Brain microvascular endothelial cell (primary cell): ENCODE data around the gene LYST.
A peak's percentile ranks its signal among the peaks of the same experiment; 100 is the strongest.

Experiments
- DNase-seq: peaks from one replicate; pipeline ENCODE4 v3.0.0-alpha.2; 2020
- H3K27ac ChIP-seq: fragments of 250-450 bp; sonication (Bioruptor Pico); 2 replicates; pipeline ENCODE4 v1.5.1; 2020; ENCODE audit warnings: mild to moderate bottlenecking, moderate library complexity
- H3K27me3 ChIP-seq: fragments of 250-450 bp; sonication (Bioruptor Pico); replicated peaks from 2 replicates; pipeline ENCODE4 v1.5.1; 2020; ENCODE audit warnings: mild to moderate bottlenecking
- H3K36me3 ChIP-seq: fragments of 250-450 bp; sonication (Bioruptor Pico); replicated peaks from 2 replicates; pipeline ENCODE4 v1.5.1; 2020; ENCODE audit warnings: mild to moderate bottlenecking
- H3K4me3 ChIP-seq: 2 replicates; pipeline ENCODE4 v1.5.1; 2011; ENCODE audit warnings: low read depth, mild to moderate bottlenecking, control low read depth, low read length, moderate library complexity
- in situ Hi-C: cut with HindIII; loops from 2 replicates; pipeline ENCODE4 v1.10.0; 2017; ENCODE audit warnings: low sequenced_read_pairs, low pct_ligation_motif_present
- TF ChIP-seq, protein P1 (sequence below): IDR thresholded peaks from 2 replicates; pipeline ENCODE4 v1.5.1; 2011; ENCODE audit warnings: low read depth, mild to moderate bottlenecking, moderate library complexity, low read length, control low read depth, inconsistent platforms; ENCODE audit errors: missing control alignments

The LYST gene

DNA sequence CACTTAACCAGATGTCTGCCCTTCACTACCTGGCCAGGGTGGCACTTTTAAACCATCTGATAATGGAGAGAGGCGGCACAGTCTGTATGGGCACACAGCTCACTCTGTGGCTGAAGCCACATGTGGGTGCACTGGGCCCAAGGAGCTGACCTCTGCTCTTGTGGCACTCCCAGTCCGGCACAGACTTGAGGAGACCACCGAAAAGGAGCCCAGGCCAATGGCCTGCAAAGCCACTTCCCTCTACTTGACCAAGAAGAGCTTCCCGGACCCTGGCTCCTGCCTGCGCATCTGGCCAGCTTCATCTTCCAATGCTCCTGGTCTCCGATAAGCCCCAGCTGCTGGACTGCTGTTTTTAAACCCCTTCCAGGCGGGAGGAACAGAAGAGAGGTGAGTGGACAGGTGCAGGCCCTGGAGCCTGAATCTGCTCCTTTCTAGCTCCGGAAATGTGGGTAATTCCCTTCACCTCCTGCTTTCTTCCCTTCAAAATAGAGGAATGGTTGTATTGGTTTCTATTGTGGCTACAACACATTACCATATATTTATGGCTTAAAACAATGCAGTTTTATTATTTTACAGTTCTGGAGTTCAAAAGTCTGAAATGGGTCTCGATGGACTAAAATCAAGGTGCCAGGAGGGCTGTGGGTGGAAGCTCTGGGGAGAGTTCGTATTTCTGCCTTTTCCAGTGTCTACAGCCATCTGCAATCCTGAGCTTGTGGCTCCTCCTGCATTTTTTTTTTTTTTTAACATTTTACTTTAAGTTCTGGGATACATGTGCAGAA is 228.8 kb downstream of the LYST start:
- no peak for DNase-seq
- TF ChIP-seq, protein P1, sequence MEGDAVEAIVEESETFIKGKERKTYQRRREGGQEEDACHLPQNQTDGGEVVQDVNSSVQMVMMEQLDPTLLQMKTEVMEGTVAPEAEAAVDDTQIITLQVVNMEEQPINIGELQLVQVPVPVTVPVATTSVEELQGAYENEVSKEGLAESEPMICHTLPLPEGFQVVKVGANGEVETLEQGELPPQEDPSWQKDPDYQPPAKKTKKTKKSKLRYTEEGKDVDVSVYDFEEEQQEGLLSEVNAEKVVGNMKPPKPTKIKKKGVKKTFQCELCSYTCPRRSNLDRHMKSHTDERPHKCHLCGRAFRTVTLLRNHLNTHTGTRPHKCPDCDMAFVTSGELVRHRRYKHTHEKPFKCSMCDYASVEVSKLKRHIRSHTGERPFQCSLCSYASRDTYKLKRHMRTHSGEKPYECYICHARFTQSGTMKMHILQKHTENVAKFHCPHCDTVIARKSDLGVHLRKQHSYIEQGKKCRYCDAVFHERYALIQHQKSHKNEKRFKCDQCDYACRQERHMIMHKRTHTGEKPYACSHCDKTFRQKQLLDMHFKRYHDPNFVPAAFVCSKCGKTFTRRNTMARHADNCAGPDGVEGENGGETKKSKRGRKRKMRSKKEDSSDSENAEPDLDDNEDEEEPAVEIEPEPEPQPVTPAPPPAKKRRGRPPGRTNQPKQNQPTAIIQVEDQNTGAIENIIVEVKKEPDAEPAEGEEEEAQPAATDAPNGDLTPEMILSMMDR, result no peak
- in situ Hi-C loops, result no loop called here
- H3K27me3 ChIP-seq, result no peaks in the 10 kb centered on the region
- H3K27ac ChIP-seq, result no peak overlapping the region
- H3K36me3 ChIP-seq, result no peaks in the 10 kb centered on the region
- H3K4me3 ChIP-seq, result no peak overlapping the region

DNA sequence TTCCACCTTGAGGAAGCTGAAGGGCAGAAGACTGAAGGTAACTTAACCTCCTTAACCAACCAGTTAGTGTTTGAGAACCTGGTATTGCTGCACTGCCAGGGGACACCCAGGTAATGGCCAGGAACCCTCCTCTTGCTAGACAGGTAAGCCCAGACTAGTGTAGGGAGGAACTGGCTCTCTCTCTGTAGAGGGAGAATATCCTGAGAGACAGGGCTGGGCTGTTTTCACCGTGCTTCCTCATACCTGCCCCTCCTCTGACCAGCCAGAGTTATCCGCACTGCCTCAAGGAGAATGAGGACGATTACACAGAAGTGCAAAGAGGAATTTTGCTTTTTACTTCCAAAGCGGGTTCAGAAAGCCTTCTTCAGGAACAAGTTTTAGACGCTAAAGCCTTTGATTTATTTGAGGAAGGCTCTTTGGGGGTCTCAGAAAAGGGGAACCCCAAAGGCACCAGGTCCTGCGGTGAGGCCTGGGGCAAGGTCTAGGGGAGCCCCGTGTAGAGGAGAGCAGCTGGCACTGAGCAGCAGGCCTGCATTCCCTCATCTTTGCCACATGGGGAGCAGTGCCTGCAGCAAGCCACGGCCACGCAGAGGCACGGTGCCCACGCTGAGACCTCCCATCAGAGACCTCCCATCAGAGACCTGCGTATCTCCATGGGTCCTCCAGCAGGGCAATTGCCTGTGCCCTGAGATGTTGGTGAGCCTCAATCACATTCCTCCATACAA is 230.6 kb downstream of the LYST start:
- in situ Hi-C loops, result no loop called here
- Histone ChIP-seq H3K27ac (no peak overlapping the region), H3K36me3 (no peaks in the 10 kb centered on the region), H3K4me3 (no peak overlapping the region), H3K27me3 (no peaks in the 10 kb centered on the region)
- TF ChIP-seq, protein P1, result peak; percentile 37
- DNase-seq, result no peak

DNA sequence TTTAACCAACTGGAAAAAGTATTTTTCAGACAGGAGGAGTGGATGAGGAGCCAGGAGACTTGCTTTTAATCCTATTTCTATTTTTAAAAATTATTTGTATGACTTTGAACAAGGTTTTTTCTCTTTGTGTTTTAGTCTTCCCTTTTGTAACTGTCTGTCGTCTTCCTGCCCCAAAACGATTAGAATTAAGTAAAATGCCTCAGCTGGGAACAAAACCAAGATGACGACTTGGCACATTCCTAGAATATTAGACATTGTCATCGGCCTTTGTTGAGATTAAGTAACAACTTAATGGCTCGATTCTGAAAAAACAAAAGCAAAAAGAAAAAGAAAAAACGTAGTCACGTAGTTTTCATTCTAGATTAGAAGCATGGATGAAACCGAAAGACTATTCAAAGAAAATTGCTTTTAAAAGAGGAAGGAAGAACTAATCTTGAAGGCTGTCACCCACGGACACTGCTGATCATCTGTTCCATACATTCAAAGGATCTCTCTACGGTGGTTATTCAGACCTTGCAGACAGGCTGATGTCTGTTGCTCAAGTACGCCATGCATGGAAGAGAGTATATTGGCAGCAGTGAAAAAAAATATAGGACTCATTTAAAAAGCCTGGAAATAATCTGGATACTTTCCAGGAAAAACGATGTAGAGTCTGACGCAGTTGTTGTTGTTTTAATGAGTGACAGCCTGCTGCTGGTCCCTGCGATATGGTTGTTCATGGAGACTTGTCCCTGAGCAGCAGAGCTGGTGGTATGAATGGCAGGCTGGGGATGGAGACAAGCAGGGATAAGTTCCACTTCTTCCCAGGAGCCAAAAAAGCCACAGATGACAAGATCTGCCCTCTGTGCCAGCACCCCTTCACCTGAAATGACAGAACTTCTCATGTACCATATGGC is 234.0 kb downstream of the LYST start:
- peak; percentile 70 for DNase-seq
- in situ Hi-C loops, result no loop called here
- peak overlapping the region; percentile 15 for H3K4me3 ChIP-seq
- TF ChIP-seq, protein P1, result peak; percentile 29
- no peaks in the 10 kb centered on the region for H3K36me3 ChIP-seq
- no peaks in the 10 kb centered on the region for H3K27me3 ChIP-seq
- H3K27ac ChIP-seq, result peak overlapping the region; percentile 56

DNA sequence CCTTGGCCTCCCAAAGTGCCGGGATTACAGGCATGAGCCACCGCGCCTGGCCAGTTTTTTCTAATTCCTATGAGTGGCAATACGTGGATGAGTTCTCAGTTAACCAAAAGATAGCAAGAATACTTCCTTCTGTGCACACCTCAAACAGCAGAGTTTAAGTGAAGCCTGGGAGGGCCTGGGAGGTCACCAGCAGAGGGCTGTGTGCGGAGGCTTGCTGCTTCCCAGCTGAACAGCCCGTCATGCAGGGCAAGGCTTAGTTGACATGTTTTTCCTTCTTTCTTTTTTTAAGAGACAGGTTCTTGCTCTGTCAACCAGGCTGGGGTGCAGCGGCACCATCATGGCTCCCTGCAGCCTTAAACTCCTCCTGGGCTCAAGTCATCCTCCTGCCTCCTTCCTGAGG is 234.9 kb downstream of the LYST start:
- Histone ChIP-seq H3K27ac (peak overlapping the region; percentile 56), H3K4me3 (no peak overlapping the region), H3K27me3 (no peaks in the 10 kb centered on the region), H3K36me3 (no peaks in the 10 kb centered on the region)
- DNase-seq, result no peak
- TF ChIP-seq, protein P1, result peak; percentile 32
- in situ Hi-C loops, result no loop called here

DNA sequence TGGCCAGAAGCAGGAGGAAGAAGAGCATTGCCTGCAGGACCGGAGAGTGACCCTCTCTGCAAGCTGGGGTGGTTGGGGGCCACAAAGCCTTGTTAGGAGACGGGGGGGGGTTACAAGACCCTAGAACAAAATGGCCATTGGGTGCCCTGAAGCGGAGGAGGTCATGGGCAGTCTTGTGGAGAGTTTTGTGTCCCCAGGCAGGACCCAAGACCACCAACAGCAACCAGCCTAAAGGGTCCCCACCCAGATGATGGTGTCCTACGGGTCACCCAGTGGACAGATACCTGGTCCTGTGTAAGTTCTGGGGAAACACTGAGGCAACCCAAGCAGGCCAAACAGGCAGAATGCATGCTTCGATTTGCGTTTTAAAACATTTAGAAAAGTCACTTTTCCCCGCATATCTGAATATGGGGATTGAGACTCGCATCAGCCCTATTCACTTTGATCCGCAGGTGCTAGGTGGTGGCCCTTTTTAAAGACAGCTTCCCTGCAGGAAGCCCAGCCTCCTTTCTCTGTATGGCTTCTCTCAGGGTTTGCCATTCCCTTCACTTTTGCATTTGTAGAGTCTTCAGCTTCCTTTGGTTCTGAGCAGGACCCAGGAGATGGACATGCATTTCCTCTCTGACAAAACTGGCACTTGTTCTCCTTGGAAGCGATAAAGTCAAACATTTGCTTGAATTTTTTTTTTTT is 238.2 kb downstream of the LYST start:
- no peak for DNase-seq
- in situ Hi-C loops, result no loop called here
- no peak overlapping the region for H3K4me3 ChIP-seq
- H3K36me3 ChIP-seq, result no peaks in the 10 kb centered on the region
- H3K27me3 ChIP-seq, result no peaks in the 10 kb centered on the region
- no peak overlapping the region for H3K27ac ChIP-seq
- TF ChIP-seq, protein P1, result no peak
